HCT116 (cell line): ENCODE data around the gene ADPRHL1. TPM values are rescaled to one million over a fixed set of nuclear protein-coding genes. Genes with fewer than 3 reads are reported as not detected.

ENCODE experiments used
- ATAC-seq: fragments of 200-7000 bp; cut with Tn5 transposase; 2 replicates; pipeline ENCODE4 v1.9.1; 2020; ENCODE audit warnings: mild to moderate bottlenecking, moderate library complexity
- BruUV-seq: library from RNA; stranded (reverse); fragments of 400-500 nt; replicated peaks from 2 replicates; lab custom pipeline; 2021; lab: Mats Ljungman, UMichigan
- CTCF ChIA-PET: fragments of 300-600 bp; sonication (Branson Sonifier 250); formaldehyde crosslinking; loops from one replicate; lab custom pipeline; 2021; ENCODE audit warnings: antibody characterized with exemption; lab: Charles Lee
- POLR2A ChIA-PET: fragments of 300-600, 350-600 bp; sonication (Branson Sonifier 250); formaldehyde crosslinking; loops from one replicate; lab custom pipeline; 2021; ENCODE audit warnings: antibody characterized with exemption; lab: Charles Lee
- RAD21 ChIA-PET, 2 experiments: fragments of 300-600 bp; sonication (Branson Sonifier 250); formaldehyde crosslinking; loops; one replicate each; lab custom pipeline; 2023; ENCODE audit warnings: low total read pairs in 2 of 2; ENCODE audit not compliant: uncharacterized antibody in 2 of 2, unreplicated experiment in 2 of 2, low non-redundant PET in 1 of 2; lab: Charles Lee
- DNase-seq: peaks from one replicate; pipeline ENCODE4 v3.0.0-alpha.2; 2010; ENCODE audit warnings: low read depth, low spot score
- H2AFZ ChIP-seq: fragments of 200-600 bp; shearing (Covaris generic), sonication (generic); 2 replicates; pipeline ENCODE4 v1.6.1; 2017; ENCODE audit warnings: low read depth, mixed run types, mixed read lengths, antibody characterized with exemption, low read length; ENCODE audit not compliant: poor library complexity, severe bottlenecking
- H3K27ac ChIP-seq: 2 replicates; pipeline ENCODE4 v1.5.1; 2012; ENCODE audit warnings: low read depth, low read length
- H3K27me3 ChIP-seq: fragments of 200-600 bp; sonication (generic); 2 replicates; pipeline ENCODE4 v1.6.1; 2016; ENCODE audit warnings: mixed run types, low read length, mixed read lengths; ENCODE audit not compliant: insufficient read depth
- H3K36me3 ChIP-seq, 2 experiments: fragments of 200-500 bp in 1 of 2; fragments of 200-600 bp in 1 of 2; sonication (Bioruptor generic) in 1 of 2; sonication (generic) in 1 of 2; 2 replicates each; pipeline versions ENCODE4 v1.5.1 to v1.6.1; 2014 to 2016; ENCODE audit warnings: low read length in 2 of 2, inconsistent platforms in 1 of 2, mixed read lengths in 1 of 2, mixed run types in 1 of 2; ENCODE audit not compliant: insufficient read depth in 2 of 2, control insufficient read depth in 1 of 2
- H3K4me1 ChIP-seq, 2 experiments: fragments of 200-600 bp in 1 of 2; sonication (generic) in 1 of 2; 2 replicates each; pipeline versions ENCODE4 v1.5.1 to v1.6.1; 2012 to 2017; ENCODE audit warnings: low read length in 2 of 2, inconsistent platforms in 1 of 2, mild to moderate bottlenecking in 1 of 2, mixed read lengths in 1 of 2, mixed run types in 1 of 2, moderate library complexity in 1 of 2; ENCODE audit not compliant: insufficient read depth in 2 of 2, control insufficient read depth in 1 of 2
- H3K4me2 ChIP-seq: fragments of 200-600 bp; sonication (generic); 2 replicates; pipeline ENCODE4 v1.6.1; 2017; ENCODE audit warnings: mixed run types, low read length, mixed read lengths
- H3K4me3 ChIP-seq, 2 experiments: fragments of 200-600 bp in 1 of 2; sonication (generic) in 1 of 2; replicated peaks in 1 of 2; 2 replicates each; pipeline ENCODE4 v1.5.1; 2011 to 2016; ENCODE audit warnings: low read length in 2 of 2, control low read depth in 1 of 2, low read depth in 1 of 2, mild to moderate bottlenecking in 1 of 2, mixed read lengths in 1 of 2, mixed run types in 1 of 2
- H3K79me2 ChIP-seq: fragments of 200-600 bp; sonication (generic); 2 replicates; pipeline ENCODE4 v1.6.1; 2017; ENCODE audit warnings: mild to moderate bottlenecking, mixed run types, low read length, moderate library complexity, mixed read lengths; ENCODE audit not compliant: insufficient read depth
- H3K9ac ChIP-seq: fragments of 200-600 bp; sonication (generic); 2 replicates; pipeline ENCODE4 v1.6.1; 2016; ENCODE audit warnings: low read length, mixed read lengths
- H3K9me2 ChIP-seq: fragments of 200-600 bp; sonication (generic), shearing (Covaris generic); 2 replicates; pipeline ENCODE4 v1.6.1; 2017; ENCODE audit warnings: mixed run types, mild to moderate bottlenecking, moderate library complexity; ENCODE audit not compliant: insufficient read depth
- H3K9me3 ChIP-seq, 2 experiments: fragments of 200-500 bp in 1 of 2; fragments of 200-600 bp in 1 of 2; sonication (Bioruptor generic) in 1 of 2; sonication (generic) in 1 of 2; 2 replicates each; pipeline ENCODE4 v1.6.1; 2014 to 2017; ENCODE audit warnings: low read length in 2 of 2, mixed read lengths in 2 of 2, inconsistent platforms in 1 of 2, low read depth in 1 of 2, mild to moderate bottlenecking in 1 of 2, mixed run types in 1 of 2, moderate library complexity in 1 of 2; ENCODE audit not compliant: control insufficient read depth in 1 of 2, insufficient read depth in 1 of 2
- H4K20me1 ChIP-seq: fragments of 200-600 bp; sonication (generic), shearing (Covaris generic); 2 replicates; pipeline ENCODE4 v1.6.1; 2017; ENCODE audit warnings: mixed run types, mild to moderate bottlenecking, moderate library complexity; ENCODE audit not compliant: insufficient read depth
- SIN3A ChIP-seq: IDR thresholded peaks from 2 replicates; pipeline ENCODE4 v1.6.1; 2012; ENCODE audit warnings: low read depth
- YY1 ChIP-seq: IDR thresholded peaks from 2 replicates; pipeline ENCODE4 v1.6.1; 2011; ENCODE audit warnings: low read length, low read depth, moderate library complexity, mild to moderate bottlenecking; ENCODE audit not compliant: insufficient replicate concordance; ENCODE audit errors: extremely low read depth
- ZFX ChIP-seq: fragments of 450-650 bp; IDR thresholded peaks from 2 replicates; pipeline ENCODE4 v1.6.1; 2017
- intact Hi-C: fragments of 100-400 bp; cut with micrococcal nuclease; formaldehyde crosslinking; loops from 2 replicates; pipeline ENCODE4 v1.10.0; 2022
- total RNA-seq: library from RNA; stranded (reverse); gene quantifications from one replicate; pipeline ENCODE4 v1.2.1, GENCODE V29; 2021; ENCODE audit not compliant: unreplicated experiment
- TF ChIP-seq, protein P1 (sequence below), 3 experiments: fragments of 200-600 bp in 1 of 3; sonication (generic) in 1 of 3; IDR thresholded peaks in 2 of 3; conservative IDR thresholded peaks in 1 of 3; 2 replicates each; pipeline ENCODE4 v1.5.1; 2012 to 2017; ENCODE audit warnings: low read depth in 2 of 3, low read length in 2 of 3, antibody characterized with exemption in 1 of 3, borderline replicate concordance in 1 of 3, control low read depth in 1 of 3, mild to moderate bottlenecking in 1 of 3, mixed read lengths in 1 of 3, mixed run types in 1 of 3, moderate library complexity in 1 of 3; ENCODE audit not compliant: insufficient read depth in 1 of 3

ADPRHL1 gene
- total RNA-seq, 1 experiment from 2014 or later = 12.6 TPM

DNA sequence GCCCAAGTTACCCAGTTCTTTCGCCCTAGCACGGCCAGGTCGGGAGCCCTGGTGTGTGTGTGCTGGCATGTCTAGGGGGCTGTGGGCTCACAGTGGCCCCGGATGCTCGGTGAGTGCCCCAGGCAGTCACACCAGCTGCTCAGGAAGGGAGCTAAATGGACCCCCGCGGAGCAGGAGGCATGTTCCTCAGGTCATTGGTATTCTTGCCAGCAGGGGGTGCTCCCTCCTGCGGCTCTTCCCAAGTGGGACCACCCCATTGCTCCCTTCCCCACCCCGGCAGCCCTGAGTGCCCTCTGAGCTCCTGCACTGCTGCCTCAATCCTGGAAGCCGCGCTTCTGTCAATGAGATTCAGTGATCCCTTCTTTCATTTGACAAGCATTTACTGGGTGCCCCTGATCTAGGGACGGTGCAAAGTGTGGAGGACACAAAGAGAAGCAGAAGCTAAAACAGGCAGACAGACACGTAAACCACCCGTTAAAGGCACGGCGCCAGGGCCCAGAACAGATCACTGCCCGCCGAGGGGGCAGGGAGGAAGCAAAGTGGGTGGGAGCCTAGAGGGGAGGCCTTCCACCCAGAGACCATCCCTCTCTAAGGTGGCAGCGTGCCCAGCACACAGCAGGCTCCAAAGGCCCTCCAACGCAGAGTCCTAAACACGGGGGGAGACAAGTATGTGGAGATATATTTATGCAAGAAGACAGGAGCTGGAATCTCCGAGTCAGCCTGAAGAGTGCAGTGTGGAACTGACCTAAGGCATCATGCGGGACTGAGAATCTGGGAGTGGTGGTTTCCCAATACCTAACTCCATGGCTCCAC is 5.2 kb upstream of the ADPRHL1 start:
- H3K9me3 ChIP-seq = no peaks in the 10 kb centered on the region
- DNase-seq (no peak), ATAC-seq (peak; percentile 69)
- H4K20me1 ChIP-seq = no peaks in the 10 kb centered on the region
- H3K79me2 ChIP-seq = no peaks in the 10 kb centered on the region
- intact Hi-C loops = loop anchor here (5.0 kb wide), 1 partner anchor 104 kb away; no protein-coding TSS in a partner anchor
- BruUV-seq = no TSS peak
- peaks cover 21 to 27% of the 10 kb centered on the region in 2 experiments; a peak in 3 of 4 replicates for H3K36me3 ChIP-seq
- no peak overlapping the region for H2AFZ ChIP-seq
- ChIA-PET CTCF (interaction anchor here (2.2 kb wide), 1 partner anchor 104 kb away, joined by 13 read pairs; no protein-coding TSS in a partner anchor), RAD21 (no interaction called here), POLR2A (no interaction called here)
- H3K27me3 ChIP-seq = no peaks in the 10 kb centered on the region
- no peak overlapping the region for H3K9ac ChIP-seq
- no peak overlapping the region for H3K4me2 ChIP-seq
- H3K27ac ChIP-seq = no peak overlapping the region
- no peaks in the 10 kb centered on the region for H3K4me1 ChIP-seq
- H3K4me3 ChIP-seq = no peak overlapping the region
- no peak for TF ChIP-seq ZFX
- TF ChIP-seq, protein P1, sequence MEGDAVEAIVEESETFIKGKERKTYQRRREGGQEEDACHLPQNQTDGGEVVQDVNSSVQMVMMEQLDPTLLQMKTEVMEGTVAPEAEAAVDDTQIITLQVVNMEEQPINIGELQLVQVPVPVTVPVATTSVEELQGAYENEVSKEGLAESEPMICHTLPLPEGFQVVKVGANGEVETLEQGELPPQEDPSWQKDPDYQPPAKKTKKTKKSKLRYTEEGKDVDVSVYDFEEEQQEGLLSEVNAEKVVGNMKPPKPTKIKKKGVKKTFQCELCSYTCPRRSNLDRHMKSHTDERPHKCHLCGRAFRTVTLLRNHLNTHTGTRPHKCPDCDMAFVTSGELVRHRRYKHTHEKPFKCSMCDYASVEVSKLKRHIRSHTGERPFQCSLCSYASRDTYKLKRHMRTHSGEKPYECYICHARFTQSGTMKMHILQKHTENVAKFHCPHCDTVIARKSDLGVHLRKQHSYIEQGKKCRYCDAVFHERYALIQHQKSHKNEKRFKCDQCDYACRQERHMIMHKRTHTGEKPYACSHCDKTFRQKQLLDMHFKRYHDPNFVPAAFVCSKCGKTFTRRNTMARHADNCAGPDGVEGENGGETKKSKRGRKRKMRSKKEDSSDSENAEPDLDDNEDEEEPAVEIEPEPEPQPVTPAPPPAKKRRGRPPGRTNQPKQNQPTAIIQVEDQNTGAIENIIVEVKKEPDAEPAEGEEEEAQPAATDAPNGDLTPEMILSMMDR (IDR thresholded peaks at IDR 0.05 in 2 of 3, conservative IDR thresholded peaks at IDR 0.05 in 1 of 3; ENCODE audit: borderline replicate concordance in 1 of 3, insufficient read depth in 1 of 3, low read depth in 2 of 3, low read length in 2 of 3) = peak in 2 of 3 experiments; percentile 48 to 60; a peak in 4 of 6 replicates
- H3K9me2 ChIP-seq = no peaks in the 10 kb centered on the region

DNA sequence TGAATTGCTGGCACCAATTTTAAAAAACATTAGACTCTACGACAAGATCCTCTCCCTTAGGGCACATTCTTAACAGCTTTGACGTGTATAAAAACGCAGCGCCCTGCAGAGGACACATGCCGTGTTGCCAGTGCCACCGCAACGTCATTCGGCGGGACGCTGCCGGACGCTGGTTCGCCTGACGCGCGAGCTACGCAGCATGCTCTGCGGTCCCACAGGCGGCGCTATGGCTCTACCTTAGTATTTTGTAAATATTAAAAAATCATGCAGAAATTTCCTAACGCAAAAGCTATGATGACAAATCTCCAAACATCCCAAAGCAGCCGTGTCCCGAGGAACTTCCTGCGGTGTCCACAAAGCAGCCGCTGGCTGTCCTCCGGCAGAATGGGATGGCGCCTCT is 4.2 kb upstream of the ADPRHL1 start:
- ChIA-PET RAD21 (no interaction called here), CTCF (interaction anchor here (2.2 kb wide), 1 partner anchor 105 kb away, joined by 13 read pairs; no protein-coding TSS in a partner anchor), POLR2A (no interaction called here)
- H3K27me3 ChIP-seq = no peaks in the 10 kb centered on the region
- peaks cover 21 to 24% of the 10 kb centered on the region in 2 experiments; a peak in 3 of 4 replicates for H3K36me3 ChIP-seq
- H3K27ac ChIP-seq = no peak overlapping the region
- DNase-seq (no peak), ATAC-seq (no peak)
- no peaks in the 10 kb centered on the region for H4K20me1 ChIP-seq
- H3K4me2 ChIP-seq = no peak overlapping the region
- H3K9ac ChIP-seq = no peak overlapping the region
- TSS peak; percentile 25 for BruUV-seq
- intact Hi-C loops = loop anchor here (5.0 kb wide), 1 partner anchor 105 kb away; no protein-coding TSS in a partner anchor
- no peaks in the 10 kb centered on the region for H3K79me2 ChIP-seq
- H3K9me3 ChIP-seq = no peaks in the 10 kb centered on the region
- TF ChIP-seq YY1 = no peak
- no peak for TF ChIP-seq SIN3A
- TF ChIP-seq ZFX = no peak
- TF ChIP-seq, protein P1 (IDR thresholded peaks at IDR 0.05 in 2 of 3, conservative IDR thresholded peaks at IDR 0.05 in 1 of 3; ENCODE audit: borderline replicate concordance in 1 of 3, insufficient read depth in 1 of 3, low read depth in 2 of 3, low read length in 2 of 3) = 0 out of 6 replicates have a peak, but pooled peaks of 1 of the 3 experiments have one; percentile 14
- no peaks in the 10 kb centered on the region for H3K4me1 ChIP-seq
- no peak overlapping the region for H2AFZ ChIP-seq
- H3K4me3 ChIP-seq = no peak overlapping the region
- no peaks in the 10 kb centered on the region for H3K9me2 ChIP-seq
